C4-2B (cell line): Measurements from ENCODE around the gene EMID1.

Experiments
- ZFX ChIP-seq: fragments of 450-650 bp; IDR thresholded peaks from 2 replicates; pipeline ENCODE4 v1.6.1; 2017
- TF ChIP-seq, protein P1 (sequence below): fragments of 450-650 bp; conservative IDR thresholded peaks from 2 replicates; pipeline ENCODE4 v1.5.1; 2017; ENCODE audit warnings: mild to moderate bottlenecking

DNA sequence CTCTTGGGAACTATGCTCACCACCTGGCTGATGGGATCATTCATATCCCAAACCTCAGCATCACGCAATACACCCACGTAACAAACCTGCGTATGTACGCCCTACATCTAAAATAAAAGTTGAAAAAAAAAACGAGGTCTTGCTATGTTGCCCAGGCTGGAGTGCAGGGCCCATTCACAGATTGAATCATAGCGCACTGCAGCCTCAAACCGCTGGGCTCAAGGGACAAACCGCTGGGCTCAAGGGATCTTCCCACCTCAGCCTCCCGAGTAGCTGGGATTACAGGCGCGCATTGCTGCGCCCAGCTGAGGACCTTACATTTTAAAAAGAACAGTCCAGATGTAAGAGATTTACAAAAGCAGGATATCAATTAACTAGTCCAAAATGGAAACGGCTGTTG is 41.9 kb upstream of the EMID1 start:
- TF ChIP-seq, protein P1, sequence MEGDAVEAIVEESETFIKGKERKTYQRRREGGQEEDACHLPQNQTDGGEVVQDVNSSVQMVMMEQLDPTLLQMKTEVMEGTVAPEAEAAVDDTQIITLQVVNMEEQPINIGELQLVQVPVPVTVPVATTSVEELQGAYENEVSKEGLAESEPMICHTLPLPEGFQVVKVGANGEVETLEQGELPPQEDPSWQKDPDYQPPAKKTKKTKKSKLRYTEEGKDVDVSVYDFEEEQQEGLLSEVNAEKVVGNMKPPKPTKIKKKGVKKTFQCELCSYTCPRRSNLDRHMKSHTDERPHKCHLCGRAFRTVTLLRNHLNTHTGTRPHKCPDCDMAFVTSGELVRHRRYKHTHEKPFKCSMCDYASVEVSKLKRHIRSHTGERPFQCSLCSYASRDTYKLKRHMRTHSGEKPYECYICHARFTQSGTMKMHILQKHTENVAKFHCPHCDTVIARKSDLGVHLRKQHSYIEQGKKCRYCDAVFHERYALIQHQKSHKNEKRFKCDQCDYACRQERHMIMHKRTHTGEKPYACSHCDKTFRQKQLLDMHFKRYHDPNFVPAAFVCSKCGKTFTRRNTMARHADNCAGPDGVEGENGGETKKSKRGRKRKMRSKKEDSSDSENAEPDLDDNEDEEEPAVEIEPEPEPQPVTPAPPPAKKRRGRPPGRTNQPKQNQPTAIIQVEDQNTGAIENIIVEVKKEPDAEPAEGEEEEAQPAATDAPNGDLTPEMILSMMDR = no peak
- no peak for TF ChIP-seq ZFX
